PC-9 (cell line): ENCODE data around the gene TBCB. TPM values are rescaled to one million over a fixed set of nuclear protein-coding genes. Genes with fewer than 3 reads are reported as not detected.

Experiments used
- BruUV-seq: library from RNA; stranded (reverse); fragments of 400-500 nt; replicated peaks from 2 replicates; lab custom pipeline; 2021; lab: Mats Ljungman, UMichigan
- CTCF ChIA-PET: fragments of 300-600 bp; sonication (Branson Sonifier 250); formaldehyde crosslinking; loops from one replicate; lab custom pipeline; 2022; ENCODE audit warnings: antibody characterized with exemption; lab: Charles Lee
- POLR2A ChIA-PET: fragments of 300-600 bp; sonication (Branson Sonifier 250); formaldehyde crosslinking; loops from one replicate; lab custom pipeline; 2022; ENCODE audit warnings: antibody characterized with exemption; ENCODE audit not compliant: unreplicated experiment; lab: Charles Lee
- DNase-seq, 2 experiments: peaks; one replicate each; pipeline versions ENCODE4 v3.0.0 to v3.0.0-alpha.2; 2015 to 2022; ENCODE audit warnings: mixed read lengths in 1 of 2
- H2AFZ ChIP-seq: fragments of 200-600 bp; sonication (generic); 2 replicates; pipeline ENCODE4 v1.8.1; 2017; ENCODE audit warnings: antibody characterized with exemption
- H3F3A ChIP-seq: fragments of 200-600 bp; sonication (generic); 2 replicates; pipeline ENCODE4 v1.8.1; 2017; ENCODE audit warnings: antibody characterized with exemption, mild to moderate bottlenecking, low read depth; ENCODE audit not compliant: insufficient read depth
- H3K27ac ChIP-seq: fragments of 200-600 bp; sonication (generic); 2 replicates; pipeline ENCODE4 v1.6.1; 2016; ENCODE audit warnings: mixed run types
- H3K27me3 ChIP-seq: fragments of 200-600 bp; sonication (generic); 2 replicates; pipeline ENCODE4 v1.6.1; 2016; ENCODE audit warnings: low read depth, mixed run types; ENCODE audit not compliant: insufficient read depth
- H3K36me3 ChIP-seq: fragments of 200-600 bp; sonication (generic); 2 replicates; pipeline ENCODE4 v1.6.1; 2016; ENCODE audit warnings: low read depth, mixed run types
- H3K4me1 ChIP-seq: fragments of 200-600 bp; sonication (generic); replicated peaks from 2 replicates; pipeline ENCODE4 v1.6.1; 2016; ENCODE audit warnings: mixed run types; ENCODE audit not compliant: insufficient read depth
- H3K4me2 ChIP-seq: fragments of 200-600 bp; sonication (generic); 2 replicates; pipeline ENCODE4 v1.6.1; 2017; ENCODE audit warnings: mixed run types
- H3K4me3 ChIP-seq: fragments of 200-600 bp; sonication (generic); 2 replicates; pipeline ENCODE4 v1.6.1; 2016; ENCODE audit warnings: mixed run types
- H3K79me2 ChIP-seq: fragments of 200-600 bp; sonication (generic); 2 replicates; pipeline ENCODE4 v1.6.1; 2017; ENCODE audit warnings: low read depth, mixed run types
- H3K9me2 ChIP-seq: fragments of 200-600 bp; sonication (generic); 2 replicates; pipeline ENCODE4 v1.8.1; 2017; ENCODE audit warnings: mild to moderate bottlenecking; ENCODE audit not compliant: insufficient read depth
- H3K9me3 ChIP-seq: fragments of 200-600 bp; sonication (generic); 2 replicates; pipeline ENCODE4 v1.8.1; 2016; ENCODE audit warnings: low read depth; ENCODE audit not compliant: insufficient read depth
- H4K20me1 ChIP-seq: fragments of 200-600 bp; sonication (generic); 2 replicates; pipeline ENCODE4 v1.8.1; 2017; ENCODE audit not compliant: insufficient read depth
- CTCF ChIP-seq: fragments of 200-600 bp; sonication (generic); conservative IDR thresholded peaks from 2 replicates; pipeline ENCODE4 v1.6.1; 2017; ENCODE audit warnings: mixed run types, antibody characterized with exemption, mild to moderate bottlenecking, moderate library complexity
- EZH2 ChIP-seq: fragments of 200-600 bp; sonication (generic); IDR thresholded peaks from 2 replicates; pipeline ENCODE4 v1.8.0; 2017; ENCODE audit warnings: antibody characterized with exemption, low read depth
- intact Hi-C: fragments of 100-400 bp; cut with micrococcal nuclease; formaldehyde crosslinking; loops from one replicate; pipeline ENCODE4 v1.10.0; 2022; ENCODE audit not compliant: unreplicated experiment
- total RNA-seq: library from RNA; stranded (reverse); gene quantifications from 2 replicates; pipeline ENCODE4 v1.2.3, GENCODE V29; 2021

TBCB gene
- total RNA-seq, 1 experiment from 2014 or later = 126 TPM

GRCh38 chr19:36114721-36115452 is 381 bp upstream of the TBCB start, which contains the start of gene POLR2I:
TSS of gene POLR2I (minus strand) at chr19:36114875. CDS start at chr19:36114856, 19 bp downstream.
- CTCF ChIA-PET = interaction anchor here (0.5 kb wide), 1 partner anchor 71 kb away, joined by 3 read pairs; no protein-coding TSS in a partner anchor
- Histone ChIP-seq H3K36me3 (no peaks in the 10 kb centered on the region), H2AFZ (peak within 1 kb of the TSS; percentile 97)

GRCh38 chr19:36116344-36116637 is 1.0 kb downstream of the TBCB start:
- TF ChIP-seq CTCF = no peak
- no peak for TF ChIP-seq EZH2
- Histone ChIP-seq H4K20me1 (no peaks in the 10 kb centered on the region; the same call in 1 of the 2 replicates), H3K9me2 (no peaks in the 10 kb centered on the region), H2AFZ (0 out of 2 replicates have a peak overlapping the region, but pooled peaks have one; percentile 82), H3K4me2 (peak overlapping the region; percentile 79), H3K9me3 (no peaks in the 10 kb centered on the region), H3K4me1 (peaks cover 12% of the 10 kb centered on the region), H3K4me3 (peak overlapping the region; percentile 100), H3F3A (peaks cover 18% of the 10 kb centered on the region; the same call in 1 of the 2 replicates), H3K79me2 (peaks cover 24% of the 10 kb centered on the region), H3K36me3 (no peaks in the 10 kb centered on the region), H3K27ac (no peak overlapping the region), H3K27me3 (no peaks in the 10 kb centered on the region)
- ChIA-PET POLR2A (no interaction called here), CTCF (no interaction called here)
- no peak for DNase-seq
- intact Hi-C loops = loop anchor here (10.0 kb wide), 1 partner anchor 61 kb away; the partner anchor contains the start of genes THAP8 and WDR62
- no TSS peak for BruUV-seq

More at GRCh38 chr19:36114721-36115452, 381 bp upstream of the TBCB start, which contains the start of gene POLR2I:
- Histone ChIP-seq H3K27ac (peak within 1 kb of the TSS; percentile 67), H3K79me2 (peaks cover 24% of the 10 kb centered on the region), H3K9me2 (no peaks in the 10 kb centered on the region), H3K4me2 (peak within 1 kb of the TSS; percentile 88), H3K27me3 (no peaks in the 10 kb centered on the region), H3F3A (peaks cover 18% of the 10 kb centered on the region; the same call in 1 of the 2 replicates), H4K20me1 (no peaks in the 10 kb centered on the region; the same call in 1 of the 2 replicates), H3K9me3 (no peaks in the 10 kb centered on the region), H3K4me1 (peaks cover 12% of the 10 kb centered on the region), H3K4me3 (peak within 1 kb of the TSS; percentile 100)
- TF ChIP-seq CTCF (no peak), EZH2 (no peak)
- DNase-seq = peak; percentile 99
- intact Hi-C loops = loop anchor here (1.0 to 10.0 kb wide), 3 partner anchors 24 to 60 kb away; partner anchors contain the start of genes THAP8 and WDR62
- BruUV-seq = no TSS peak
- POLR2A ChIA-PET = interaction anchor here (0.6 to 0.9 kb wide), 5 partner anchors 10 to 1605 kb away, joined by 3 to 9 read pairs (median 6); partner anchors contain the start of gene ZNF146

- no peak overlapping the region for H3K4me2 ChIP-seq
- H3K79me2 ChIP-seq = peaks cover 7% of the 10 kb centered on the region
- no peak overlapping the region for H3K4me3 ChIP-seq
- H3K4me1 ChIP-seq = peaks cover 8% of the 10 kb centered on the region
- H3K27ac ChIP-seq = no peak overlapping the region
- no peaks in the 10 kb centered on the region for H3K27me3 ChIP-seq
- no peaks in the 10 kb centered on the region for H3K9me2 ChIP-seq
- no peaks in the 10 kb centered on the region for H4K20me1 ChIP-seq
- H3K36me3 ChIP-seq = no peaks in the 10 kb centered on the region
- no peak for DNase-seq
- no peak for TF ChIP-seq CTCF
- no peak for TF ChIP-seq EZH2
- peaks cover 11% of the 10 kb centered on the region; the same call in 1 of the 2 replicates for H3F3A ChIP-seq
- ChIA-PET CTCF (no interaction called here), POLR2A (no interaction called here)
- intact Hi-C loops = no loop called here
- H3K9me3 ChIP-seq = no peaks in the 10 kb centered on the region
- H2AFZ ChIP-seq = no peak overlapping the region
- no TSS peak for BruUV-seq
Observed at GRCh38 chr19:36120092-36120983, 5.1 kb downstream of the TBCB start.
